GM18526 (cell line): ENCODE data around the gene TRIB2.

Experiments used
- POLR2A ChIP-seq: IDR thresholded peaks from 3 replicates; pipeline ENCODE4 v1.6.1; 2011; ENCODE audit not compliant: insufficient read length; ENCODE audit errors: extremely low read depth

TRIB2 gene

GRCh38 chr2:12686708-12687283 is 29.9 kb upstream of the TRIB2 start:
- no peak for TF ChIP-seq POLR2A

DNA sequence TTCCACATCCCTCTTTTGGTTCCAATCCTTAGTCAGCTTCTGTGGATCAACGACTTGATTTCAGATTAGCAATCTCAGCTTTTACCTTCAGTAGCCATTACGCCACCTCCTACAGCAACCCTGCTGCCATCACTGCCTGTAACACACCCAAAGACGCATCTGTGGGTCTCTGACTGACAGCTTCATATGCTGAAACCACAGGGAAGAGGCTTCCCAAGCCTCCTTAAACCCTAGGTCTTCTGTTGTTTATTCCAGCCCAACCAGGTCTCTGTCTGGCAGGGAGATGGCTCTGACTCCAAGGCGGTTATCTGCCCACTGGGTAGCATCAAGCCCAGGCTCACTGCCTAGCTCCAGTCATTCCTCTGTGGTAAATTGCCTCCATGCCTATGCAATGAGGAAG is 28.6 kb upstream of the TRIB2 start:
- TF ChIP-seq POLR2A: no peak

- TF ChIP-seq POLR2A: no peak
These were observed 27.8 kb upstream of the TRIB2 start for GRCh38 chr2:12688893-12689292.

GRCh38 chr2:12693509-12693908 is 23.2 kb upstream of the TRIB2 start:
- no peak for TF ChIP-seq POLR2A

DNA sequence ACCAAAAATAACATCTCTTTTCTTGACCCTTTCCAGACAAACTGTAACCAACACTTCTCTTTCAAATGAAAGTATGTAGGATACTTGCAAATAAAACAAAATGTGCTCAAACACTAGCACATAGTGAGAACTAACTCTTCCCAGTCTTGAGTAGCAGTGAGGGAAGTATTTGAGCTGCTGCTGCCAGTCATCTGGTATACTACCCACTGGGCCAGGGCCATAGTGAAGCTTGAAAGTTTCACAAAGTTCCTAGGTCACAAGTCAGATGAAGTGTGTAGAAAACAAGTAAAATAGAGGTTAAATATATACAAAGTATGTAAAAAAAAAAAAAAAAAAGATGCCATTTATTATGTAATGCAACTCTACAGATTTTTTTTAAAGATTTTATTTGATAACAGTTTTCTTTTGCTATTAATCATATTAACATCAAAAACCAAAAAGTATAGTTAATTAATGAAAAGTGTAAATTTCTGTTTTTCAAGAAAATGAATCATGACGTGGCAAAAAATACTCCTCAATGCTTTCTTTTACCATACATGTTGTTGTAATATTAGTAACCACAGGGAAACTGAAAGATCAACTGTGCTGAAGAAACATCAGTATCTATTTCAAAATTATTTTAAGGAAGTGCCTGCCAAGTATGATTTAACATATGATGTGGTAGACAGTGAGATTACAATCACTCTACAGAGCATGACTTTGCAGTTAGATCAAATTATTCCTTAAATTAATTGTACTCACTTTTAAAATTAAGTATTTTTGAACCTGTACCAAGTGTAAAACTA is 21.6 kb upstream of the TRIB2 start:
- no peak for TF ChIP-seq POLR2A

DNA sequence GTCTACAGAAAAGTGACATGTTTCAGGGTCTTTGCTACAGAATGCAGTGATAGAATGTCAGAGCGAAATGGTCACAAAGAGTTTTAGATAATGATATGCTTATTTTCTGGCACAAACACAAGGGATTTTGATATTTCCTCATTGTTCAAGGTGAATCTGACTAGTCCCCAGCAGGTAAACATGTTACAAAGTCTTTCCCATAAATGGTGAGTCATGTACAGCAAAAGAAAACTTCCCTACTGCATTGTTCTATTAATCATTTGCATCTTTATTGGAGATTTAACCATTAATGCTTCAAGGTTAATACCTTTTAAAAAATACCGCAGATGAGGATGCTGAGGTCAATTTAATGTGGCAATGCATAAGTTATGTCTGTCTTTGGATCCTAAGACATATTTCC is 19.1 kb upstream of the TRIB2 start:
- no peak for TF ChIP-seq POLR2A

GRCh38 chr2:12700989-12701388 is 15.7 kb upstream of the TRIB2 start:
- no peak for TF ChIP-seq POLR2A

DNA sequence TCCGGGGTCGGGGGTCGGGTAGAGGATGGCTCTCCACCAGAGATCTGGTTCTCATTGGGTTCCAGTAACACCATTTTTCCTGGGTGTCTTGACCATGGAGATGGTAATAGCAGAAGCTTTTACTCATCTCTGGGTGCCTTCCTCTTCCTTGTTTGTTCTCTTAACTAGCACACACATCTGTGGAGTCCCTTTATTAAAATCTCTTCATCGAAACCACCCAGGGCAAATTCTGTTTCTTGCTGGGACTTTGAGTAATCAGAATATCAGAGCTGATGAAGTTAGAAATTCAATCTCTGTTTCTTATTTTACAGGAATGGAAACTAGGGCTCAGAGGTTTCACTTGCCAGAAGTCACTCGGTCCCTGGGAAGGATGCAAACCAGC is 15.0 kb upstream of the TRIB2 start:
- no peak for TF ChIP-seq POLR2A

DNA sequence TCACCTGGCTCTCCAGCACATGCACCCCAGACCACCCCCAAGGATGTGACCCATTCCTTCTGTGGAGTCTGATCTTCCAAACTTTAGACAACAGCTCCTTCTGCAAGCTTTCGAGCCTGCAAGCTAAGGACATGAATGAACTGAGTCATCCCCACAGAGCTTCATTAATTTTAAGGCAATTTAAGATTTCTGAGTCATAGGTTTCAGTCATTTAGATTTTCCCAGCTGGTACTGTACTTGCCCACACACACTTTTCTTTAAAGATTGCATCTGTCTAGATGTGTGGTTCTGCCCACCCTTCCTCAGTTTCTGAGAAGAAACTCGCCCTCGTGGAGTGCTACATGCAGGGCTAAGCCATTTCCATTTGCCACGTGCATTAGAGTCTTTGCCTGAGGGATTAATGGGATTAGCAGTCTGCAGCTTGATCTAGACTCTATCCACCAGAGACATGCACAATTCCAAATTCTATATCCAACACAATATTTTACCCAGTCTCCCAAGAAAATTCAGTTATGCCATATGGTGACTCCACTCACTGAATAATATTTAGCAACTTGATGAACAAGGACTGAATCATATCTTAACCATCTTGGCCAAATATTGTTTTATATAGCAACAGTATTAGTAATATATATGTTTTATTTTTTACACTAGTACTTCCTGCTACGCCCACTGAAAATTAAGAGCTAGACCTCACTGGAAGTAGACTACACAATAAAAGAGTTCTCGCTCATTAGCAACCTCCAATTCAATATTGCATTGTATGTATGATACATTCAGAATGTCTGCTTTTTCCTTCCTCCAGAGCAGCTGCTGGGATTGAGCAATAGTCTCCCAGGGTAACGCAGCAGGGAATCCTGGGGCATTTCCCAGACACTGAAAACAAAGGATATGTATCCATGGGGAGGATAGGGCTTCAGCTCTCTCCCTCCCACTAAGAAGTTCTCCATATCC is 14.3 kb upstream of the TRIB2 start:
- no peak for TF ChIP-seq POLR2A

DNA sequence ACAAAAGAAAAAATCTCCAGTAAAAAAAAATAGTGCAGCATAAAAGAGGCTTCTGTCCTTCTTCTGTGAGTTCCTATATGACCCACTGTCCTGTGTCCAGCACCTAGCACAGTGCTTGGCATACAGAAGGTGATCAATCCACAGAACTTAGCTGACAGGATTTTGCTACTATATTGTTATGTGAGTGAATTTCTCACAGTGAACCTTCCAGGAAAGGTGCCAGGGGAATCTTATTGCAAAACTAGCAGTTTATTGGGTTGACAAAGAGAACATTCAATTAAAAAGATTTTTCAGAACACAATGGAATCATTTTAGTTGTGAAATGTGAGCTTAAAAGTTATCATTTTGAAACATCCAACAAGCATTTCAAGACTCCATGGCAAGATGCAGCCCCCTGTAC is 12.4 kb upstream of the TRIB2 start:
- no peak for TF ChIP-seq POLR2A

DNA sequence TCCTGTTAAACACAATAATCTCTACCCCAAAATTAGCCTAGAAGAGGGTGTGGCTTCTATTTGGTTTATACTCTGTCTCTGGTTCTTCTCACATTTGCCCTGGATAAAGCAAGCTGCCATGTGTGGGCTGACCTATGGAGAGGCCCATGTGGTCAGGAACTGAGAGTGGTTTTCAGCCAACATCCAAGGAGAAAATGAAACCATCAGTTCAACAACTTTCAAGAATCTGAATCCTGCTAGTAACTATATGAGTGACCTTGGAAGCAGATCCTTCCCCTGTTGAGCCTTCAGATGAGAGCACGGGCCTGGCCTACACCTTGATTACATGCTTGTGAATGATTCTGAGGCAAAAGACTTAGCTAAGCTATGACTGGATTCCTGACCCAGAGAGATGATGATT is 11.5 kb upstream of the TRIB2 start:
- no peak for TF ChIP-seq POLR2A

GRCh38 chr2:12705742-12706141 is 11.0 kb upstream of the TRIB2 start:
- TF ChIP-seq POLR2A: no peak

- no peak for TF ChIP-seq POLR2A
These were observed 8.1 kb upstream of the TRIB2 start for GRCh38 chr2:12708508-12709206.

DNA sequence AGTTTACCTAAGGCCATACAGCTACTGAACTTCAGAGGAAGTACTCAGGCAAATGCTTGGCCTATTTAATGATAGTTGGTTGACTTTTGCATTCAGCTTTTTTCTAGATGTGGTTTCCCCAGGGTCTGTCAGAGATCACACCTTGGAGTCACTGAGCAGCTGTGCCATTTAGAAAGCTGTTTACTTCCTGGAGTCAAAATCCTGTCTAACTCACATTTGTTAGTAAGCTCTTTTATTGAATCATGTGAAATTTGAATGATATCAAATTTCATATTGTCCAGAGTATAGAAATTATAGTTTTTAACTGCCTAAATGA is 7.6 kb upstream of the TRIB2 start:
- no peak for TF ChIP-seq POLR2A

DNA sequence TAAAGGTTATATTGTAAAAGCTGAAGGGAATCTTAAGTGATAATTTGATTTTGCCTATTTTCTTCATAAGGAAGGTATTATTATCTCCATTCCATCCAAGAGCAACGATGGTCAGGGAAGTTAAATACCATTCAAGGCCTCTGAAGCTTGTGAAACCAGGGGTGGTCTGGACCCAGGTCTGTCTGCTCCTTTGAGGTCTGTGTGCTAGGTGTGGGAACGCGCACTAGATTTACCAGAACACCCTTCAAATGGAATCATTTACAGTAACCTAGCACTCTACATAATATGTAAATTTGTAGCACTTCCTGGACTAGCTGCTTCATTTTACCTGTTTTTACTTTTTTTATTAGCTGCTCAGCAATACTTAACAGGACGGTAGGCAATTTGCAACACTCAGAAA is 6.4 kb upstream of the TRIB2 start:
- no peak for TF ChIP-seq POLR2A

- no peak for TF ChIP-seq POLR2A
These were observed 5.4 kb upstream of the TRIB2 start for GRCh38 chr2:12711339-12711738.

DNA sequence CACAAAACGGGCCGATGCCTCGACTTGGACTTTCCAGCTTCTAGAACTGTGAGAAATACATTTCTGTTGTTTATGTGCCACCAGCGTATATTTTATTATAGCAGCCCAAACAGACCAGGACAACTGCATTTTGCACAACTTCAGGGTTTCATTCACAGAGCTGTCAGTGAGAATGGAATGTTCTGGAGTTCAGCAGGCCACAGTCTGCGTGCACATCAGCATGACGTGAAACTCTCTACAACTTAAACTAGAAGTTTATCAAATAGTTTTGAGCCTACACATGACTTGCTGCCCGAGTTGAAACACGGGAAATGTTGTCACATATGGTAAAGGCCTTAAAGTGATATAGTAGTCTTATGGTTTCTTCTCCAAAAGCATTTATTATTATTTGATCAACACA is 3.9 kb upstream of the TRIB2 start:
- no peak for TF ChIP-seq POLR2A
